Esophagus (tissue), 2 donors: ENCODE measurements around the gene CD8B2. TPM values are rescaled to one million over a fixed set of nuclear protein-coding genes. Genes with fewer than 3 reads are reported as not detected.
"Not testable (repeated sequence)": the region's sequence is repeated elsewhere in the genome, so short reads cannot be mapped to it uniquely, and the experiment has no call there.

Source experiments
- H3K27ac ChIP-seq, 2 donors: one replicate each; pipeline ENCODE4 v1.5.1; 2013; ENCODE audit warnings: low read depth in 2 of 2, mild to moderate bottlenecking in 2 of 2, inconsistent platforms in 1 of 2, low read length in 1 of 2, moderate library complexity in 1 of 2
- H3K27me3 ChIP-seq, 2 donors: one replicate each; pipeline ENCODE4 v1.6.1; 2013; ENCODE audit warnings: low read length in 2 of 2, control low read depth in 1 of 2, mild to moderate bottlenecking in 1 of 2; ENCODE audit not compliant: insufficient read depth in 2 of 2, control insufficient read depth in 1 of 2
- H3K36me3 ChIP-seq, 2 donors: one replicate each; pipeline ENCODE4 v1.6.1; 2013; ENCODE audit warnings: low read length in 1 of 2; ENCODE audit not compliant: control insufficient read depth in 2 of 2, insufficient read depth in 2 of 2
- H3K4me1 ChIP-seq, 2 donors: one replicate each; pipeline ENCODE4 v1.6.1; 2013; ENCODE audit warnings: low read length in 1 of 2; ENCODE audit not compliant: control insufficient read depth in 2 of 2, insufficient read depth in 2 of 2
- H3K4me3 ChIP-seq, 2 donors: one replicate each; pipeline ENCODE4 v1.5.1; 2013; ENCODE audit warnings: low read length in 2 of 2, mild to moderate bottlenecking in 2 of 2, low read depth in 1 of 2, moderate library complexity in 1 of 2
- H3K9me3 ChIP-seq, 2 donors: one replicate each; pipeline ENCODE4 v1.6.1; 2013; ENCODE audit warnings: mild to moderate bottlenecking in 2 of 2, low read depth in 1 of 2, low read length in 1 of 2, moderate library complexity in 1 of 2; ENCODE audit not compliant: control insufficient read depth in 2 of 2, insufficient read depth in 1 of 2
- WGBS, 2 donors: extraction: QIAGEN DNeasy Blood & Tissue Kit; methylation state at CpG; one replicate each; pipeline ENCODE4 v1.1.7; 2013; 5-methylcytosine and 5-hydroxymethylcytosine counted together
- polyA plus RNA-seq, 2 donors: library from polyadenylated mRNA; stranded (reverse); fragments of 200-250 nt; gene quantifications; one replicate each; pipeline ENCODE4 v1.2.3, GENCODE V29; 2013
- donor health status: healthy with polysubstance abuse.
- donor health status: Bipolar disorder and iron deficiency.

The CD8B2 gene
- polyA plus RNA-seq, 2 donors: 0.06 to 0.10 TPM

- H3K4me3 ChIP-seq, H3K36me3 ChIP-seq, H3K9me3 ChIP-seq, H3K27me3 ChIP-seq: not testable (repeated sequence)
- peaks cover 5 to 11% of the 10 kb centered on the region in 2 donors for H3K4me1 ChIP-seq
- 77 to 78% methylated on average over 3 of the region's 3 CpGs for WGBS, 2 donors
- peak overlapping the region in 1 of 2 donors; percentile 13 for H3K27ac ChIP-seq
Measured at GRCh38 chr2:106559786-106560185, 72.6 kb downstream of the CD8B2 start.

DNA sequence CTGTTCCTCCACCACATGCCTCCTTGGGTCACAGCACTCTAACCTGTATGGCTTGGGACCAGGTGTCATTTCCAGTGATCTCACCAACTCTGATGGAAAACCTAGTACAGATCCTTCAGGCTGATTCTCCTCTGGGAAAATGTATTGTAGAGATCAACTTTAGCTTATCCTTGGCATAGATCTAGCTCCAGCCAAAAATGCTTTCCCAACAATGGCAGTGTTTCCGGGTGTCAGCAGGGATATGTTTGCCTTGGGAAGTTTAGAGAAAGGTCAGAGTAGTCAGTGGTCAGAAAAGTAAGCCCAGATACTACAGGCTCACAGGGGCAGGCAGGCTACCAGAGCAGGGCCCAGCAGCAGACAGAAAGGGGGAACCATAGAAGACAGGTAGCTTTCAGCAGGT is 73.6 kb downstream of the CD8B2 start:
- Histone ChIP-seq H3K27ac (peak overlapping the region; percentile 13 to 45), H3K4me1 (peaks cover 5 to 11% of the 10 kb centered on the region in 2 donors), H3K27me3 (no peaks in the 10 kb centered on the region), H3K9me3 (no peaks in the 10 kb centered on the region), H3K36me3 (no peaks in the 10 kb centered on the region), H3K4me3 (no peak overlapping the region)
- WGBS, 2 donors: 76 to 92% methylated on average over 1 of the region's 1 CpG

GRCh38 chr2:106561356-106561755 is 74.2 kb downstream of the CD8B2 start:
- Histone ChIP-seq H3K4me3 (no peak overlapping the region), H3K27ac (peak overlapping the region; percentile 58 to 60), H3K27me3 (no peaks in the 10 kb centered on the region), H3K9me3 (no peaks in the 10 kb centered on the region), H3K36me3 (no peaks in the 10 kb centered on the region), H3K4me1 (peaks cover 9 to 15% of the 10 kb centered on the region in 2 donors)
- WGBS, 2 donors: 52 to 58% methylated on average over 8 of the region's 8 CpGs

- Histone ChIP-seq H3K36me3 (no peaks in the 10 kb centered on the region), H3K4me1 (peaks cover 9 to 15% of the 10 kb centered on the region in 2 donors), H3K27ac (peak overlapping the region; percentile 58 to 60), H3K9me3 (no peaks in the 10 kb centered on the region), H3K27me3 (no peaks in the 10 kb centered on the region), H3K4me3 (no peak overlapping the region)
- WGBS, 2 donors: 39 to 66% methylated on average over 4 of the region's 4 CpGs
Measured at GRCh38 chr2:106561803-106562202, 74.6 kb downstream of the CD8B2 start.

- Histone ChIP-seq H3K9me3 (no peaks in the 10 kb centered on the region), H3K36me3 (no peaks in the 10 kb centered on the region), H3K4me1 (peaks cover 9 to 15% of the 10 kb centered on the region in 2 donors), H3K27me3 (no peaks in the 10 kb centered on the region), H3K4me3 (no peak overlapping the region), H3K27ac (peak overlapping the region; percentile 26 to 49)
- WGBS, 2 donors: 29 to 43% methylated on average over 9 of the region's 9 CpGs
Measured at GRCh38 chr2:106562268-106563186, 75.4 kb downstream of the CD8B2 start.

- H3K9me3 ChIP-seq: no peaks in the 10 kb centered on the region
- H3K4me3 ChIP-seq: no peak overlapping the region
- no peaks in the 10 kb centered on the region for H3K36me3 ChIP-seq
- WGBS, 2 donors: 88 to 91% methylated on average over 2 of the region's 2 CpGs
- no peak overlapping the region for H3K27ac ChIP-seq
- no peaks in the 10 kb centered on the region for H3K27me3 ChIP-seq
- H3K4me1 ChIP-seq: peaks cover 9 to 15% of the 10 kb centered on the region in 2 donors
Measured at GRCh38 chr2:106563195-106563594, 76.0 kb downstream of the CD8B2 start.

DNA sequence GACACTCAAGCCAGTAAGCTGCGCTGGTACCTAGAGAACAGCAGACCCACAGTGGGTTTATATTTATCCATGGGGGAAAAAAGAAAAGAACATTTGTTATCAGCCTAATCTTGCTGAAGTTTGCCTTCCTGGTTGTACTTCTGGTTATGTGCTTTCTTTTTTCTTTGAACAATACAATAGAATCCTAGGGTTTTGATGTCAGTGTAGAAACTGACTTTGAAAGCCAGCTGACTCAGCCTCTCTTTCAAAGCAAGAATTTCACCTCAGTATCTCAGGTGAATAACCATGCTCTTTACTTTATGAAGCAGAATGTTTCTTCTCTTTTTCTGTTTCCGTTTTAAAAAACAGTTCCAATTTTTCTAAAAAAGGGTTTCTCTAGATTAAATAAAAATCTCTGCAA is 78.4 kb downstream of the CD8B2 start:
- H3K36me3 ChIP-seq: no peaks in the 10 kb centered on the region
- H3K27ac ChIP-seq: no peak overlapping the region
- WGBS, 2 donors: 60 to 62% methylated on average over 2 of the region's 2 CpGs
- H3K9me3 ChIP-seq: no peaks in the 10 kb centered on the region
- no peaks in the 10 kb centered on the region for H3K27me3 ChIP-seq
- H3K4me3 ChIP-seq: no peak overlapping the region
- H3K4me1 ChIP-seq: peaks cover 9 to 12% of the 10 kb centered on the region in 2 donors

- Histone ChIP-seq H3K9me3 (no peaks in the 10 kb centered on the region), H3K4me1 (peaks cover 9 to 10% of the 10 kb centered on the region in 2 donors), H3K27ac (no peak overlapping the region), H3K27me3 (no peaks in the 10 kb centered on the region), H3K4me3 (no peak overlapping the region), H3K36me3 (no peaks in the 10 kb centered on the region)
- 48 to 49% methylated on average over 6 of the region's 6 CpGs for WGBS, 2 donors
Measured at GRCh38 chr2:106566050-106566449, 78.9 kb downstream of the CD8B2 start.

DNA sequence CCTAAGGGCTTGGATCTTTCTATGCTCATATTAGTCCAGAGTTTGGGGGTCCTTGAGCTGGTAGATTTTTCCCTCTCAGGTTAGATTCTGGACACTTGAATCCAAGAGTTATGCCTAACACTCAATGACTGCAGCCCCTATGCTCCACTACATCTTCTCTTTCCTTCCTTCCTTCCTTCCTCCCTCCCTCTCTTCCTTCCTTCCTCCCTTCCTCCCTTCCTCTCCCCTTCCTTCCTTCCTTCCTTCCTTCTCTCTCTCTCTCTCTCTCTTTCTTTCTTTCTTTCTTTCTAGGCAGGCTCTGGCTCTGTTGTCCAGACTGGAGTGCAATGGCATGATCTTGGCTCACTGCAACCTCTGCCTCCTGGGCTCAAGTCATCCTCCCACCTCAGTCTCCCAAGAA is 79.3 kb downstream of the CD8B2 start:
- H3K9me3 ChIP-seq, H3K27ac ChIP-seq, H3K4me1 ChIP-seq, H3K4me3 ChIP-seq, H3K27me3 ChIP-seq, H3K36me3 ChIP-seq: not testable (repeated sequence)

DNA sequence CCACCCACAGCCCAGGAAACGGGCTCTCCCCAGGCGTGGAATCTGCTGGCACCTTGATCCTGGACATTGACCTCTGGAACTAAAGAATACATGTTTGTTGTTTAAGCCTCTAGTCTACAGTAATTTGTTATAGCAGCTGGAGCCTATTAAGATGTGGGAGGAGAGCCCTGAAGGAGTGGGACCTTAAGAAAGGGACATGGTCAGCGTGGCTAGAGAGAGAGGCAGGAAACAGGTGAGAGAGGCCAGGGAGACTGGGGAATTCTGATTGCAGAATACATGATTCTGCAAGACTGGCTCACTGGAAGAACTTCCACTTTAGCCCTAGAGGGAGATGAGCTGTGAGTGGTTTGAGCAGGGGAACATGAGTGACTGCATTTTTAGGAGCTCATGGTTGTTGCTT is 83.2 kb downstream of the CD8B2 start:
- Histone ChIP-seq H3K27me3 (no peaks in the 10 kb centered on the region), H3K27ac (no peak overlapping the region), H3K36me3 (no peaks in the 10 kb centered on the region), H3K4me1 (peaks cover 3 to 4% of the 10 kb centered on the region in 2 donors), H3K4me3 (no peak overlapping the region), H3K9me3 (no peaks in the 10 kb centered on the region)
- 67 to 87% methylated on average over 3 of the region's 3 CpGs for WGBS, 2 donors
